OCI-LY7 (cell line): ENCODE results near the gene PRRX2.

Experiments
- CTCF ChIP-seq: fragments of 200-600 bp; sonication (generic); conservative IDR thresholded peaks from 2 replicates; pipeline ENCODE4 v1.5.1; 2014; ENCODE audit warnings: mild to moderate bottlenecking, antibody characterized with exemption, low read length, moderate library complexity, mixed read lengths
- EZH2phosphoT487 ChIP-seq: fragments of 200-600 bp; sonication (generic); IDR thresholded peaks from 2 replicates; pipeline ENCODE4 v1.6.1; 2018; ENCODE audit warnings: low read depth, borderline replicate concordance, mild to moderate bottlenecking, mixed run types, antibody characterized with exemption, low read length, moderate library complexity, mixed read lengths

- TF ChIP-seq CTCF (no peak), EZH2phosphoT487 (no peak)
Measured at GRCh38 chr9:129671065-129671464, 5.6 kb downstream of the PRRX2 start.
